ENCODE measurements around the gene S100A7A.
"Not testable (repeated sequence)": the region's sequence is repeated elsewhere in the genome, so short reads cannot be mapped to it uniquely, and the experiment has no call there.

Gene S100A7A

GRCh38 chr1:153394391-153394790 is 21.9 kb upstream of the S100A7A start:
- intact Hi-C loops (cut with DNase I), result no loop called here
- DNase-seq, result no peak

GRCh38 chr1:153395136-153395685 is 21.1 kb upstream of the S100A7A start:
- peak in 5 of 10 donors; percentile 19 to 89 (median 76) for DNase-seq
- intact Hi-C loops (cut with DNase I), result no loop called here

- no peak for DNase-seq
- intact Hi-C loops (cut with DNase I), result no loop called here
These were observed 20.5 kb upstream of the S100A7A start for GRCh38 chr1:153395776-153396175.

- intact Hi-C loops (cut with DNase I), result no loop called here
- DNase-seq, result no peak
These were observed 19.9 kb upstream of the S100A7A start for GRCh38 chr1:153396461-153396860.

- DNase-seq, result no peak
- intact Hi-C loops (cut with DNase I), result no loop called here
These were observed 19.0 kb upstream of the S100A7A start for GRCh38 chr1:153397051-153397923.

GRCh38 chr1:153397924-153398651 is 18.2 kb upstream of the S100A7A start:
- DNase-seq, result no peak
- intact Hi-C loops (cut with DNase I), result no loop called here

GRCh38 chr1:153399401-153400055 is 16.8 kb upstream of the S100A7A start:
- intact Hi-C loops (cut with DNase I), result no loop called here
- DNase-seq, result no peak

- no peak for DNase-seq
- intact Hi-C loops (cut with DNase I), result no loop called here
These were observed 16.1 kb upstream of the S100A7A start for GRCh38 chr1:153400244-153400643.

GRCh38 chr1:153401461-153401860 is 14.9 kb upstream of the S100A7A start:
- intact Hi-C loops (cut with DNase I), result no loop called here
- DNase-seq, result no peak

- DNase-seq, result no peak
- intact Hi-C loops (cut with DNase I), result no loop called here
These were observed 14.1 kb upstream of the S100A7A start for GRCh38 chr1:153402226-153402625.

GRCh38 chr1:153403421-153404085 is 12.8 kb upstream of the S100A7A start:
- intact Hi-C loops (cut with DNase I), result no loop called here
- no peak for DNase-seq

- intact Hi-C loops (cut with DNase I), result no loop called here
- DNase-seq, result no peak
These were observed 12.2 kb upstream of the S100A7A start for GRCh38 chr1:153404086-153404635.

- peak in 2 of 10 donors; percentile 45 to 72 for DNase-seq
- intact Hi-C loops (cut with DNase I), result no loop called here
These were observed 11.6 kb upstream of the S100A7A start for GRCh38 chr1:153404768-153405167.

GRCh38 chr1:153405825-153406599 is 10.3 kb upstream of the S100A7A start:
- DNase-seq; intact Hi-C loops (cut with DNase I): not testable (repeated sequence)

GRCh38 chr1:153407274-153407673 is 9.0 kb upstream of the S100A7A start:
- DNase-seq; intact Hi-C loops (cut with DNase I): not testable (repeated sequence)

GRCh38 chr1:153413961-153414360 is 2.4 kb upstream of the S100A7A start:
- DNase-seq; intact Hi-C loops (cut with DNase I): not testable (repeated sequence)

- peak in 1 of 10 donors; percentile 57 for DNase-seq
- intact Hi-C loops (cut with DNase I), result no loop called here
These were observed 992 bp downstream of the S100A7A start for GRCh38 chr1:153417136-153417888.

GRCh38 chr1:153418758-153419435 is 2.6 kb downstream of the S100A7A start:
- DNase-seq; intact Hi-C loops (cut with DNase I): not testable (repeated sequence)
